Measurements from ENCODE around the gene UXS1.

The UXS1 gene

GRCh38 chr2:106113361-106113966 lies 80.6 kb downstream of the UXS1 start:
- no peak for DNase-seq (ENCODE audit: low read depth in 1 of 2, low spot score in 1 of 2)

GRCh38 chr2:106111882-106112571 lies 82.1 kb downstream of the UXS1 start:
- DNase-seq (ENCODE audit: low read depth in 1 of 2, low spot score in 1 of 2), result no peak

- no peak for DNase-seq (ENCODE audit: low read depth in 1 of 2, low spot score in 1 of 2)
Observed at GRCh38 chr2:106109675-106110424, 84.3 kb downstream of the UXS1 start.

- no peak for DNase-seq (ENCODE audit: low read depth in 1 of 2, low spot score in 1 of 2)
Observed at GRCh38 chr2:106108791-106109190, 85.3 kb downstream of the UXS1 start.

- no peak for DNase-seq (ENCODE audit: low read depth in 1 of 2, low spot score in 1 of 2)
Observed at GRCh38 chr2:106108351-106108750, 85.8 kb downstream of the UXS1 start.

GRCh38 chr2:106107509-106108131 lies 86.5 kb downstream of the UXS1 start:
- no peak for DNase-seq (ENCODE audit: low read depth in 1 of 2, low spot score in 1 of 2)

- no peak for DNase-seq (ENCODE audit: low read depth in 1 of 2, low spot score in 1 of 2)
Observed at GRCh38 chr2:106106622-106107508, 87.2 kb downstream of the UXS1 start.

GRCh38 chr2:106105151-106105922 lies 88.8 kb downstream of the UXS1 start:
- DNase-seq (ENCODE audit: low read depth in 1 of 2, low spot score in 1 of 2), result no peak

GRCh38 chr2:106104332-106105062 lies 89.6 kb downstream of the UXS1 start:
- peak in 1 of 2 donors; percentile 72 for DNase-seq (ENCODE audit: low read depth in 1 of 2, low spot score in 1 of 2)

- no peak for DNase-seq (ENCODE audit: low read depth in 1 of 2, low spot score in 1 of 2)
Observed at GRCh38 chr2:106099691-106100090, 94.4 kb downstream of the UXS1 start.

- DNase-seq (ENCODE audit: low read depth in 1 of 2, low spot score in 1 of 2), result no peak
Observed at GRCh38 chr2:106098664-106099063, 95.4 kb downstream of the UXS1 start.

- DNase-seq (ENCODE audit: low read depth in 1 of 2, low spot score in 1 of 2), result no peak
Observed at GRCh38 chr2:106098081-106098480, 96.0 kb downstream of the UXS1 start.

GRCh38 chr2:106097038-106098000 lies 96.8 kb downstream of the UXS1 start:
- DNase-seq (ENCODE audit: low read depth in 1 of 2, low spot score in 1 of 2), result no peak

GRCh38 chr2:106096299-106097037 lies 97.6 kb downstream of the UXS1 start:
- DNase-seq (ENCODE audit: low read depth in 1 of 2, low spot score in 1 of 2), result no peak

GRCh38 chr2:106095478-106096298 lies 98.4 kb downstream of the UXS1 start:
- DNase-seq (ENCODE audit: low read depth in 1 of 2, low spot score in 1 of 2), result peak in 1 of 2 donors; percentile 55

- no peak for DNase-seq (ENCODE audit: low read depth in 1 of 2, low spot score in 1 of 2)
Observed at GRCh38 chr2:106094131-106094841, 99.8 kb downstream of the UXS1 start.

All from activated CD4-positive, alpha-beta T cell treated with anti-CD3 and anti-CD28 coated beads, Interleukin-2, amount 50 U/mL, for 24 hours (primary cell).